HEK293 (cell line): ENCODE data around the gene KBTBD8.

Source experiments
- BCL11A ChIP-seq: fragments of 450-650 bp; formaldehyde crosslinking; IDR thresholded peaks from 2 replicates; pipeline ENCODE4 v1.5.1; 2016; ENCODE audit warnings: low read depth, missing biosample characterization, missing genetic modification characterization
- CTCF ChIP-seq: fragments of 450-650 bp; formaldehyde crosslinking; IDR thresholded peaks from 2 replicates; pipeline ENCODE4 v1.5.1; 2016; ENCODE audit warnings: missing biosample characterization, missing genetic modification characterization
- REST ChIP-seq: fragments of 450-650 bp; formaldehyde crosslinking; IDR thresholded peaks from 2 replicates; pipeline ENCODE4 v1.5.1; 2016; ENCODE audit warnings: missing biosample characterization, missing genetic modification characterization
- YY2 ChIP-seq: fragments of 450-650 bp; formaldehyde crosslinking; IDR thresholded peaks from 2 replicates; pipeline ENCODE4 v1.5.1; 2016; ENCODE audit warnings: missing biosample characterization, missing genetic modification characterization
- ZNF18 ChIP-seq: fragments of 450-650 bp; formaldehyde crosslinking; IDR thresholded peaks from 2 replicates; pipeline ENCODE4 v1.5.1; 2016; ENCODE audit warnings: missing biosample characterization, missing genetic modification characterization
- ZNF248 ChIP-seq: fragments of 450-650 bp; formaldehyde crosslinking; IDR thresholded peaks from 2 replicates; pipeline ENCODE4 v1.5.1; 2017; ENCODE audit warnings: missing biosample characterization, missing genetic modification characterization
- ZNF639 ChIP-seq: fragments of 450-650 bp; formaldehyde crosslinking; IDR thresholded peaks from 2 replicates; pipeline ENCODE4 v1.5.1; 2016; ENCODE audit warnings: missing biosample characterization, missing genetic modification characterization
- ZNF692 ChIP-seq: fragments of 450-650 bp; formaldehyde crosslinking; IDR thresholded peaks from 2 replicates; pipeline ENCODE4 v1.5.1; 2016; ENCODE audit warnings: missing biosample characterization, missing genetic modification characterization
- ZNF707 ChIP-seq: fragments of 450-650 bp; formaldehyde crosslinking; IDR thresholded peaks from 2 replicates; pipeline ENCODE4 v1.5.1; 2016; ENCODE audit warnings: missing biosample characterization, missing genetic modification characterization
- ZSCAN23 ChIP-seq: fragments of 450-650 bp; formaldehyde crosslinking; IDR thresholded peaks from 2 replicates; pipeline ENCODE4 v1.5.1; 2016; ENCODE audit warnings: missing biosample characterization, missing genetic modification characterization

- peak; percentile 33; the same call in 1 of the 2 replicates for TF ChIP-seq CTCF (tag by site-specific recombination)
- no peak for TF ChIP-seq ZSCAN23 (tag by site-specific recombination)
- no peak for TF ChIP-seq ZNF18
- TF ChIP-seq YY2 = no peak
- no peak for TF ChIP-seq ZNF248 (tag by site-specific recombination)
- no peak for TF ChIP-seq BCL11A (tag by site-specific recombination)
- no peak for TF ChIP-seq REST (tag by site-specific recombination)
- no peak for TF ChIP-seq ZNF707 (tag by site-specific recombination)
- no peak for TF ChIP-seq ZNF639 (tag by site-specific recombination)
- no peak for TF ChIP-seq ZNF692 (tag by site-specific recombination)
These were observed 26.1 kb upstream of the KBTBD8 start for GRCh38 chr3:66971891-66972551.
